Measurements from ENCODE around the gene ACTL8.
"Not testable (repeated sequence)": the region's sequence is repeated elsewhere in the genome, so short reads cannot be mapped to it uniquely, and the experiment has no call there.

The ACTL8 gene

DNA sequence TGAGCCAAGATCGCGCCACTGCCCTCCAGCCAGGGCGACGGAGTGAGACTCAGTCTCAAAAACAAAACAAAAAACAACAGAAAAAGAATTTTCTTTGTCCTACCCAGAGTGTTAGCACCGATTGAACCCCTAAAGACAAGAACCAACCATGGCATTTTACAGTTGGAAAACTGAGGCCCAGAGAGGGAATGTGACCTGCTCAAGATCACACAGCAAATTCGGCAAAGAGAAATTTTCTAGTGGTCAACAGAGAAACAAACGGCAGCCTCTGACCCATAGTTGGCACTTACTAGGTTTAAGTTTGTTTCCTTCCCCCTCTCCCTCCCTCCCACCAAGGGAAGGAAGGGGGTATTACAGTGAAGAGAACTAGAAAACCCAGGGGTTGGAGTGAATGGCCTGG is 20.5 kb upstream of the ACTL8 start:
- no peak for DNase-seq (ENCODE audit: low read depth in 2 of 2, low spot score in 1 of 2)

DNA sequence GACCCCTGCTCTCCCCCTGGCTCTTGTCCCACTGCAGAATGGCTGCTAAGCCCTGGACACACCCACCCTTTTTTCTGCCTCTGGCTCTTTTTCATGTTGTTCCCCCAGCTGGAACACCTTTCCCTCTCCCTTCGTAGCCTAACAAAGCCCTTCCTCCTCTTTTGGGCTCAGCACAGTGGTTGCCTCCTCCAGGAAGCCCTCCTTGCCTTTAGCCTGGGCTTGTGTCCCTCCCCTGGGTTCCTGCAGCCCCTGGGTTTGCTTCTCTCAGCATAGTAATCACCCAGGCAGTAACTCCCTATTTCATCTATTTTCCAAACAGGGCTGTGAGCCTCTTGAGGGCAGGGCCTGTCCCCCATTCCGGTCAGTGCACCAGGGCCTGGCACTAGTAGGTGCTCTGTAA is 19.8 kb upstream of the ACTL8 start:
- no peak for DNase-seq (ENCODE audit: low read depth in 2 of 2, low spot score in 1 of 2)

DNA sequence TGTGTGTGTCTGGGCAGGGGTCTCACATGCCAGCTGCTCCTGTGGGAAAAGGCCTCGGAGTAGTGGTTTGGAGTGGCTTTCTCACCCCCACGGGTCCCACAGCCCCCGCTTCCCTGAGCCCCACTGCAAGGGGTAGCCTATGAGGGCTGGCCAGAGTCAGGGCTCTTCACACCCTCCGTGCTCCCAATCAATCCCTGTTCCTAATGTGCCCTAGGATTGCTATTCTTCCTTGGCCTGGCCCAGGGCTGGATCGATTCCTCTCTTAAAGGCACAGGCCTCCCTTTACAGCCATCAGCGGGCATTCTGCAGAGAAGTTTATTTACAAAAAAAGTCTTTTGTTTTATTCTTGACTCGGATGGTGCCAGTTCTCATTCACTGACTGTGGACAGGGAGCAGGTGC is 19.3 kb upstream of the ACTL8 start:
- no peak for DNase-seq (ENCODE audit: low read depth in 2 of 2, low spot score in 1 of 2)

DNA sequence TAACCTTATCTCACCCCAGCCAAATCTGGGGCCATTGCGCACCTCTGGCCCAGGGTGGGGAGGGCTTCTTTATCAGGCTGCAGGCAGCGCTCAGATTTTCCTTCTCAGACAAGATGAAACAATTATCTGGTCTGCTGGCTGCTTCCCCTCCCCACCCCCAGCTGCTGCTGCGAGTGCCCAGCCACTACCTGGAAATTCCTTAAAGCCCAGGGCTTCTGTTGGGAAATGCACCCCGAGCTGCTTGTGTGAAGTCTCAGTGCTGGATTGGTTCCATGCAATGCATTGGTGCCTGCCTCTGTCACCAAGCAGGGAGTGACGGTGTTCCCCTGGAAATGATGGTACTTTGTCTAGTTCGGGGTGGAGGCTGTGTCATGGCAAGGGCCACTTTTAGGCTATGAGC is 18.5 kb upstream of the ACTL8 start:
- no peak for DNase-seq (ENCODE audit: low read depth in 2 of 2, low spot score in 1 of 2)

DNA sequence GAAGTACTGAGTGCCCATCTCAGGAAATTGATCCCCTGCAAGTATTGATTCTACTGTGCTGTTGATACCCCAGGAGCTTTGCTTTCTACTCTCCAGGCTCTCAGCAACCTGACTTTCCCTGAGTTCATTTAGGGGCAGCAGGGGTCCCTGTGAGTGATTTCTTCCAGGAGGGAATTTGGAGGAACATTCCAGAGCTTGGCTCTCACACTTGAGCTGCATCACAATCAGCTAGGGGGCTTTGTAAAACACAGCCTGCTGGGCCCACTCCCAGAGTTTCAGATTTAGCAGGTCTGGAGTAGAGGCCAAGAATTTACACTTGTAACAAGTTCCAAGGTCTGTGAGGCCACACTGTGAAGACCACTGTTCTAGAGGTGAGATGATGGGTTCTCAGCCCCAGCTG is 16.1 kb upstream of the ACTL8 start:
- DNase-seq (ENCODE audit: low read depth in 2 of 2, low spot score in 1 of 2), result no peak

DNA sequence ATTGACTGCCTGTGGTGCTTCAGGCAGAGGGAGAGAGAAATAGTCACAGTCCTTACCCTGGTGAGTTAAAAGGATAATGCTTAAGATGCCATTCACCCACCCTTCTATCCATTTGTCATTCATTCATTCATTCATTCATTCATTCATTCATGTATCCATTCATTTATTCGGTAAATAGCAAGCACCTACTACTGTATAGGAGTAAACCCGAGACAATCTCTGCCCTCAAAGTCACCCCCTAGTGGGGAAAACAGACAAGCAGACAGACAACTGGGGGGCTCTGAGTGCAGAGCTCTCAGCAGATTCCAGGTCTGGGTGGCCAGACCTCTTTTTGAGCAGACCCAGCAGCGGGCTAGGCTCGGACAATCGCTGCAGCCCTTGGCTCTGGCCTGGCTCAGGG is 14.1 kb upstream of the ACTL8 start:
- DNase-seq (ENCODE audit: low read depth in 2 of 2, low spot score in 1 of 2), result no peak

DNA sequence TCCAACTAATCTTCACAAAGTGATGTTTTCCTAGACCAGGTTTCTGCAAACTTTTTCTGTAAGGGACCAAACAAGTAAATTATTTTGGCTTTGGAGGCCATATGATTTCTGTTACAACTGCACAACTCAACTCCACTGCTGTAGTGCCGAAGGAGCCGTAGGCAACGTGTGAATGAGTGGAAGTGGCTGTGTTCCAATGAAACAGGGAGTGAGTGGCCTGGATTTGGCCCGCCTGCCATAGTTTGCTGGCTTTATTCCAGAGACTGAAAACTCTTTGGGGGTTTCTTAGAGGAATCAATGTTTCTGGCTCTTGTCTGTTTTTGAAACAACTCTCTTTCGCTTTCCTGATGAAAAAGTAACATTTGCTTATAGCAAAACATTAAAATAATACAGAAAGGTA is 12.6 kb upstream of the ACTL8 start:
- no peak for DNase-seq (ENCODE audit: low read depth in 2 of 2, low spot score in 1 of 2)

DNA sequence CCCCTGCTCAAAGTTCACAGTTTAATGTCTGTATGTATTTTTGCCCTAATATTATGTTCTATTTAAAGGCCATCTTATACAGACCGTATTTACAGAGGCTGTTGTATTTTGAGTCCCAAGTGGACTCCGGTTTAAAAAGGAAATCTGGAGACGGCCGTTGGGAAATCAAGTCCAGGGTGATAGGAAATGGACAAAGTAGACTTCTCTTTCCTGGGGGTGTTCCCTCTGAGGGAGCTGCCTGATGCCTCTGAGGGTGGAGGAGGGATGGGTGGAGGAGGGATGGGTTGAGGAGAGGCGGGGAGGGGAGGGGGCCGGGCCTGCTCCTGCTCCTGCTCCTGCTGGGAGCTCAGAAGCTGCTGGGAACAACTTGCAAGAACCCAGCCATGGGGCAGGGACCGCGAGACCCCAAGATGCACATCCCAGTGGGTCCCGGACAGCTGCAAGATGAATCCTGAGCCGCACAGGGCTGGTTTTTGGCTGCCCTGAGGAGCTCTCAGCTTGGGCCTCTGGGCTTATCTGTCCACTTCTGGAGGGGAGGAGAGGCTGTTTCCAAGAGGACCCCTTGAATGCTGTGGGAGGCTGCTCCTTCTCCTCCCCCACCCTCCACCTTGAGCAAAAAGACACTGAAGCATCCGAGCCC is 12.0 kb upstream of the ACTL8 start:
- no peak for DNase-seq (ENCODE audit: low read depth in 2 of 2, low spot score in 1 of 2)

DNA sequence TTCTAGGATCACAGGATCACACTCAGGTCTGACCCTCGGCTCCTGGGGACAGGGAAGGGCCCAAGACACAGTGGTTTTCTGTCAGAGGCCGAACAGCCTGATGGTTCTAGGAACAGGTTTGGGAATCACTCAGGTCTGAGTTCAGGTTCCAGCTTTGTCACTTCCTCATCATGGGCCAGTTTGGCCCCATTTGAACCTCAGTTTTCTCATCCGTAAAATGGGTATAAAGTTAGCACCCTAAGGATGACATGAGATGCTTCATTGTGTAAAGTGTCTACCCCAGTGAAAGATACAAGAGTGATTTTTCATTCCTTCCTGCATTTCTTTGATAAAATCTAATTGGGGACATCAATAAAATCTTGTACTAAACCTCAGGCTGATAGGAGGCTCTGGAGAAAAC is 11.2 kb upstream of the ACTL8 start:
- no peak for DNase-seq (ENCODE audit: low read depth in 2 of 2, low spot score in 1 of 2)

DNA sequence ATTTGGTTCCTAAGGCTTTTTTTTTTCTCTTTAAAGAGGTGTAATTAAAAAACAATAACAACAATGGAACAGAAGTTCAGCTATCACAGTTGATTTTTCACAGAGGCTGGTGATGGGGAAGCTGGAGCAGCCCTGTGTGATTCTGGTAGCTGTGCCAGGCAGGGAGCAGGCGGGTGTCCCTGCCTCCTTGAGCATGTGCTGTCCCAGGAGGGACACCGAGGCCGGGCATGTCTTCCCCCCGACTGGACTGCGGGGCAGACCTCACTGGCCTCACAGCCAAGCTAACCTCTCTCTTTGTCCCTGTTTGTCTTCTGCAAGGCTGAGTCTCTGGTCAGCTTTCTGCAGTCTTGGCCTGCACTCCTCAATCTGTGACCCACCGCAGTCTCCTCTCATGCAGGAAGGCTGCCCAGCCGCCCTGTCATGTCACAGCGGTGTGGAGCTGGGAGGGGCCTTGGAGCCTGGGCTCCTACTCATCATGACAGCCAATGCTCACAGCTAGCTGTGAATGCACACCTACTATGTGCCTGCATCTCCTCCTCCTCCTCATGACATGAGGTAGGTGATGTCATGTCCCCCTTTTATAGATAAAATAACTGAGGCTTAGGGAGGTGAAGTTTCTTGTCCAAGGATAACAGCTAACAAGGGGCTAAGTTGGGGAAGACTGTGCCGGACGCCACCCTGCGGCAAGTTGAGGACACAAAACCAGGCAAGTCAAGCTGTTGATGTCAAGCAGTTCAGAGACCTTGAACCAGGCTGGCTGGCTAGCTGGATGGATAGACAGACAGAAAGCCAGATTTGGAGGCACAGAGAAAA is 10.3 kb upstream of the ACTL8 start:
- DNase-seq (ENCODE audit: low read depth in 2 of 2, low spot score in 1 of 2), result no peak

DNA sequence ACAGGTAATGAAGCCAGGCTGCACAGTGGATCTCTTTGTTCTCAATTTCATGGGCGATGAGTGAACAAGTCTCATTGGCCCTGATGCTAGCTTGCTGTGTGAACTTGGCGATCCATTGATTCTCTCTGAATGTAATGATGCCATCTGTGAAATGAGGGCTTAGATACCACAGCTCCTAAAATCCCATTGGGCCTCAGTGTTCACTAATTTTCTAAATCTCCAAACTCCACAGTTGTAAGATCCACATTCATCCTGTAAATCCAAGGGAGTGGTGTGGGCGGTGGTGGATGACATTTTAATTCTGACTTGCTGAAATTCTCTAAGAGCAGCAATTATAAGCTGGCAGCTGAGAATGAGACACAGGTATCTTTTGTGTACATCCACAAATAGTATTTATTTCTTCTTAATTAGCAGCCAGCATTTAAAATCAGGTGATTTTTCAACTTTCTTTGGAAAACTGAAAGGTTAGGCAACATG is 9.6 kb upstream of the ACTL8 start:
- no peak for DNase-seq (ENCODE audit: low read depth in 2 of 2, low spot score in 1 of 2)

DNA sequence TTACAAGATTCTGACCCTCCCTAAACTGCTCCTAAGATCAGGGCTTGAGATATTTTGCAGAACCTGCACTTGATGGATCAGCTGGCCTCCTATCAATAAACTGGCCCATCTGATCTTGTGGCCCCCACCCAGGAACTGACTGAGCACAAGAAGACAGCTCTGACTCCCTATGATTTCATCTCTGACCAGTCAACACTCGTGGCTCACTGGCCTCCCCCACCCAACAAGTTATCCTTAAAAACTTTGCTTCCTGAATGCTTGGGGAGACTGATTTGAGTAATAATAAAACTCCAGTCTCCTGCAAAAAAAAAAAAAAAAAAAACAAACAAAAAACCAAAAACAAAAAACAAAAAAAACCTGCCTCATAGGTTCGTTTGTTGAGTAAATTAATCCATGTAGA is 8.9 kb upstream of the ACTL8 start:
- not testable (repeated sequence) for DNase-seq (ENCODE audit: low read depth in 2 of 2, low spot score in 1 of 2)

DNA sequence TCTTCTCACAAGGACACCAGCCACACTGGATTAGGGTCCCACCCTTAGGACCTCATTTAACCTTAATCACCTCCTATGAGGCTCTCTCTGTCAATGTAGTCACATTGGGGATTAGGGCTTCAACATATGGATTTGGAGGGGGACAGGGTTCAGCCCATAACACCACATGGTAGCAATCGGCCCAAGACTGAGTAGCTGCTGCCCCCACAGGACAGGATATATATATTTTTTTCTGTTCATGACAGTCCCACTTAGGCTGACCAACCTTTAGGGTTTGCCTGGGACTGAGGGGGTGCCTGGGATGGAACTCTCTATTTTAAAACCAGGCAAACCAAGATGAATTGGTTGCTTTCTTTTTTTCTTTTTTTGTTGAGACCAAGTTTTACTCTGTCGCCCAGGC is 8.2 kb upstream of the ACTL8 start:
- no peak for DNase-seq (ENCODE audit: low read depth in 2 of 2, low spot score in 1 of 2)

DNA sequence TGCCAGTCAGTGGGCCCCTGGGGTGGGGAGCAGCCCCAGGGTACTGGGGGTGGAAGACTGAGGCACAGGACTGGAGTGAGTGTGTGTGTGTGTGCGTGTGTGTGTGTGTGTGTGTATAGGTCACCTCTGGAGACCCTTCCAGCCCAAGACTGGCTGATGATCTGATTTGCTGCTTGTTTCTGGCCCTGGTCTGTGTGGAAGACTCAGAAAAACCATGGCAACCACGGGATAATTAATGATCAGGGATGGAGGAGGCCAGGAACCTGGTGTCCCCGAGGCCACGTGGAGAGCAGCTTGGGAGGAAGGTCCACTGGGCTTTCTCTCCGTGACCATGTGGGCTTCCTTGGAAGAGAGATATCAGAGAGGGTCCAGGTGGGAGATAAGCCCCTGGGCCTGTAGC is 4.8 kb upstream of the ACTL8 start:
- no peak for DNase-seq (ENCODE audit: low read depth in 2 of 2, low spot score in 1 of 2)

DNA sequence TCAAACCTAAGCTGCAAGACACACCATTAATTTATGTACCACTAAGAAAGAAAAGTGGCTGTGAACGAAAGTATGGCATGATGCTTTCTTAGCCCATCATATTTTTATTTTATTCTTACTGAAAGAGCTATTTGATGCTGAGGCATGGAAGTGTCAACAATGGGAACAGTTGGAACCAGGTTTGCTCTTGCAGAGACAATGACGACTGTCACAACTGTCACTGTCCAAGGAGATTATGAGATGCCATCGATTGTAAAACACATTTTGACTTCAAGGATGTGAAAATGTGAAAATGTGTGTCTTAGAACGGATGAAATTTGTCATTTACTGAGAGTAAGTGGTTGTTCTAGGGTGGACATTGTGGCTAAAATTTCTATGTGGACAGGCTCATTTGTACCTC is 2.8 kb upstream of the ACTL8 start:
- DNase-seq (ENCODE audit: low read depth in 2 of 2, low spot score in 1 of 2), result no peak

DNA sequence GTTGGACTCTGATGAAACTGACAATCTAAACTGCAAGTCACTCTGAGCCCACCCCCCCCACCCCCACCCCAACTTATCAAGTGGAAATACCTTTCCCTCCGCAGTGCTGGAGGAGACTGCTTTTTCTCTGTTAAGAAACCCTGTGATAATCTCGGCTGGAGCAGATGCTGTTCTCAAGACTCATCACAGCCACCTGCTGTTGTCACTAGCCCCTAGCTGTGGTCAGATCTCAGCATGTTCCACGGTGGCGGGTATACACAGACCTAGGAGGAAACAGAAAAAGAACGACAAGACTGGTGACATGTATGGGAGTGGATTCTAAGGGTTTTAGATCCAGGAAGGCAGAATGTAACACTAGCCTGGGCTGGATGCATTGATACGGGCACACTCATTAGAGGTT is 2.3 kb downstream of the ACTL8 start:
- no peak for DNase-seq (ENCODE audit: low read depth in 2 of 2, low spot score in 1 of 2)

DNA sequence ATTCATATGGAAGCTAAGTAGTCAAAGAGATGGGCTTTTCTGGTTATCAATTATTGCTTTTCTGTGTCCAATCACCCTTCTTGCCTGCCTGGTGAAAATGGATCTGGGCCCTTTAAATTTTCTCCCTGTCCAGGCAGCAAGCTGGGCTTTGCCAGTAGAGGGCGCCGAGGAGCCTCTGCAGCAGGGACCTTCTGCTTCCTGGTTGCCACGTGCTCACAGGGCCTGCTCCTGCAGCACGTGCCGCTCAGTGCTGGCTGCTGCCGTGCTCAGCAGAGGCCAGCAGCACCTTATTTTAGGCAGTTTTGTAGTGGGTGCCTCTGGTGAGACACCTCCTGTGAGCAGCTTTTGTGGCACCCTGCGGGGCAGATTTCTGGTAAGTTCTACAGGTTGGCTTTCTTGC is 4.0 kb downstream of the ACTL8 start:
- DNase-seq (ENCODE audit: low read depth in 2 of 2, low spot score in 1 of 2), result no peak

DNA sequence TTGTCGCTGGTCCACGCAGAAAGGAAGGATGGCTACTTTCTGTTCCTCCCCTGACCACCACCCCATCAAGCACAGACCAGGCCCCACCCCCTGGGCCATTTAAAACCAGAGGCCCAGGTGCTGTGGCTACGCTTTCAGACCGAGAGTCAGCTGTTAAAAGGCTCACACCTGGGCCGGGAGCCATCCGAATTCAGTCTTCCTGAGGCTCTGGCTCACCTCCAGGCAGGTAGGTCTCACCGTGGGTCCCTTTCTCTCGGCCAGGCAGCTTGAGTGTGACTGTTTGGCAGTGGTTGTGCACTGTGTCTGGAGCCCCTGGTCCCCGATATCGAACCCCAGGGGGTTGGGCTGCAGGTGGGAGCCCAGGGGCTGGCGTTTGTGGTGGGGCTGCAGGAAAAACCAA is 7.2 kb downstream of the ACTL8 start:
- no peak for DNase-seq (ENCODE audit: low read depth in 2 of 2, low spot score in 1 of 2)

DNA sequence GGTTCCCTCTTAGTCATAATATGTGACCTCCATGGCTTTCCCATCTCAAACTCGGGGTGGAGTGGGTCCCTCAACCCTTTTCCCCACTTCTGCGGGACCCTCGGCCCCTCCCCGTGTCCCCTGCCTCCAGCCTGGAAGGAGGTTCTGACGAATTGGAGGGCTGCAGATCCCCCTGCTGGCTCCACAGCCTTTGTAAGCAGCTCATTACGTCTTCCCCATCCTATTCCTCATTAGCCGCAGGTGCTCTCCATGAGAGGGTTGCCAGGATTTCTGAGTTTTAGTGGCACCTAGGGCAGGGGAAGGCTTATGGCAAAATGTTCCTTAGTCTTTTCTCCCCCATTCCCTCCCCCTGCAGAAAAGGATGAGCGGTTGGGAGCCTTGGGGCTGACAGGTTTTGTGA is 8.3 kb downstream of the ACTL8 start:
- DNase-seq (ENCODE audit: low read depth in 2 of 2, low spot score in 1 of 2), result no peak

DNA sequence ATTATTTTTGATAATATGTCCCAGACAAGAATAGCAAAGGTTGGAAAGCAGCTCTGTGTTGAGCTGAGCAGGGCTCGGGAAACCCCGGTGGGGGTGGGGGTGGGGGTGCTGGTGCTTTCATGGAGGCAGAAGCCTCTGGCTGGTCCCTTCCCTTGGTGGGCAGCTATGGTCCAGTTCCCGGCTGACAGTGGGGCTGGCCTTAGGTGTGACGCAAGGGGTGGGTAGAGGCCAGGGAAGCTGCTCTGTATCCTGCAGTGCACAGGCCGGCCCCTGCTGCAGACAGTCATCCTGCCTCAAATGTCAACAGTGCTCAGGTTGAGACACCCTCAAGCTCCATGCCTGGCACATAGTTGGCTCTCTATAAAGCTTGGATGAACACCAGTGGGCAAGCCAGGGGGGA is 8.9 kb downstream of the ACTL8 start:
- DNase-seq (ENCODE audit: low read depth in 2 of 2, low spot score in 1 of 2), result no peak

DNA sequence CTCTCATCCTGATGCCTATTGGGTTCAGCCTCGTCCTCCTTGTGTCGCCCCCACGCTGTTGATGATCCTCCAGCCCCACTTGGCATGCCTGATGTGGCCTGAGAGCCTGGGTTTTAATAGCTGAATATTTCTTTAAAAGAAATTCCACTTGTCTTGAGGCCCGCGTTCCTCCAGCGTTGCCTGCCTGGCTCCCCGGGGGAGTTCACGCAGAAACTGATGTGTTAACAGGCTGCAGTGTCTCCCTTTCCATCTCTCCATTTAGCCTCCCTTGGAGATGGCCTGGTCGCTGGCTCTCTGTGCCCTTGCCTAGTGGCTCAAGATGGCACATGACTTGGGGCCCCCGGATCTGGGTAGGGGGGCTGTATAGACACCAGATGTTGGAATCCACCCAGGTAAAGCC is 9.5 kb downstream of the ACTL8 start:
- DNase-seq (ENCODE audit: low read depth in 2 of 2, low spot score in 1 of 2), result no peak

DNA sequence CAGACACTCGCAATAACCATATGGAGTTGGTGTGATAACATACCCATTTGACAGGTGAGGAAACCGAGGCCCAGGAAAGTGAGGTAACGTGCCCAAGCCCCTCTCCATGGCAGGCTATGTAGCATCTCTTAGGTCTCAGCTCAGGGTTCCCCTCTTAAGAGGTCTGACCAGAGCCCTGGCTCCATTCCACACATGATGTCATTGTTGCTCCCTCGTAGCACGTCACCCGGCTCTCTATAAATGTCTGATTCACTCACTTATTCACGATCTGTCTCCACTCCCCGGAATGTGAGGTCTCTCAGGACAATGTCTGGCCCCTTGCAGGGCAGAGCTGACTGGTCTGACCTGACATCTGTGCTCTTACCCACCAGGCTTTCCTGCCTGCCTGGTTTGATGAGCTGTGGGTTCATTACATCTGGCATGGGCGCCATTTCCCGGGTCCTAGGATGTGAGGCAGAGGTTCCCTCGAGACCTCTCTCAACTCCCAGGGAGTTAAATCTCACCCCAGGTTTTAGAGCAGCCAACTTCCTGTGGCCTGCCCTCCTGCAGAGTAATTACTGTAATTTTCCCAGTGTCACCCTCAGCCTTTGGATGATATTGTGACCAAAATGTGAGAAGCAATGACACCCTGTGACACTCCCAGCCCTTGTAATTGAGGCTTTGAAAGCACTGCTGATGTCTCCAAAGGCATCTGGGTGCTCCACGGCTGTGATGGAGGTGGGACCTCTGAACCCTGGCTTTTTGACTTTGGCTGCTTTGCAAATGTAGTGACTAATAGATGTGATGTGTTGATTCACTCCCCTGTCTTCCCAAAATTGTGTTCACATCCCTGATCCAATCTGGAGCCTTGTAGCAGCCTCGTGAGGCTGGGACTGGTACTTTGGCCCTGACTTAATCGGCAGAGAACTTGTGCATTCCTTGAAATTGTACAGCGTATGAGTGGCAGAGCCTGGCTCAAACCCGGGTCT is 10.6 kb downstream of the ACTL8 start:
- no peak for DNase-seq (ENCODE audit: low read depth in 2 of 2, low spot score in 1 of 2)

Data from stimulated activated CD8-positive, alpha-beta memory T cell treated with anti-CD3 and anti-CD28 coated beads, Interleukin-4, amount 100 ng/mL, for 1 hour (primary cell).